GM19240 (cell line): ENCODE data around the gene PFAS.

Experiments used
- DNase-seq: peaks from one replicate; pipeline ENCODE4 v3.0.0; 2011; ENCODE audit warnings: low spot score; ENCODE audit not compliant: insufficient read length

Gene PFAS

DNA sequence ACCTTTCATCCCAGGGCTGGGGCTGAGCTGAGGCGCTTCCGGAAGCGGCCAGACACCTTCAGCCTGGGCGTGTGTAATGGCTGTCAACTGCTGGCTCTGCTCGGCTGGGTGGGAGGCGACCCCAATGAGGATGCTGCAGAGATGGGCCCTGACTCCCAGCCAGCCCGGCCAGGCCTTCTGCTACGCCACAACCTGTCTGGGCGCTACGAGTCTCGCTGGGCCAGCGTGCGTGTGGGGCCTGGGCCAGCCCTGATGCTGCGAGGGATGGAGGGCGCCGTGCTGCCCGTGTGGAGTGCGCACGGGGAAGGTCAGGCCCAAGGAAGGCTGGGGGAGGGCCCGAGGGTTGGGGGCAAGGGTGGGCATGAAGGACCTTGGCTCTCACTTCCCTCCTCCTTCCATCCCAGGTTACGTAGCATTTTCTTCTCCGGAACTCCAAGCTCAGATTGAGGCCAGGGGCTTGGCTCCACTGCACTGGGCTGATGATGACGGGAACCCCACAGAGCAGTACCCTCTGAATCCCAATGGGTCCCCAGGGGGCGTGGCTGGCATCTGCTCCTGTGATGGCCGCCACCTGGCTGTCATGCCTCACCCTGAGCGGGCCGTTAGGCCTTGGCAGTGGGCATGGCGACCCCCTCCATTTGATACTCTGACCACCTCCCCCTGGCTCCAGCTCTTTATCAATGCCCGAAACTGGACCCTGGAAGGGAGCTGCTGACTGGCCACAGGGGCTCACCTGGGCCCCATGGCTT lies 19.6 kb downstream of the PFAS start:
- DNase-seq = no peak

- no peak for DNase-seq
Observed at GRCh38 chr17:8272421-8272820, 23.3 kb downstream of the PFAS start.

DNA sequence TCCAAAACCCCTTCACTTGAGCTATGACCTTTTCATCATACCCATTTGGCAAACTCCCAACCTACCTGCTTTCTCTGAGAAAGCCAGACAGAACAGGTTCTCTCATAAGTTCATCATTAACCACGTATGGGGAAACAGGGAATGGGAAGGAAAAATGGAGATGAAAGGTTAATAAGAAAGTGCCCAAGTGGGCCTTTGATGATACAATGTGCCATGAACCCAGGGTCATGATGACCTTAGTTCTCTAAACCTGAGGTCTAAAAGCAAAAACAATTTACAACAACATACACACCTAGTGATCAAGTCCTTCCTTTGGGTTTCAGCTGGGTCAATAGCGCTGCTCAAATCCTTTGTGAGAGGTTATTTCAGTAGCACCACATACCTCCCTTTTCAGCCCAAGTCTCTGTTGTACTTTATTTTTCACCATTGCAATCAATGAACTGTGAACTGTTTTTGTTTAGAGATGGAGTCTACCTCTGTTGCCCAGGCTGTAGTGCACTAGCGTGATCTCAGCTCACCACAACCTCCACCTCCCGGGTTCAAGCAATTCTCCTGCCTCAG lies 24.9 kb downstream of the PFAS start:
- no peak for DNase-seq

- DNase-seq = no peak
Observed at GRCh38 chr17:8274816-8275215, 25.7 kb downstream of the PFAS start.

- DNase-seq = no peak
Observed at GRCh38 chr17:8275421-8276290, 26.6 kb downstream of the PFAS start.

DNA sequence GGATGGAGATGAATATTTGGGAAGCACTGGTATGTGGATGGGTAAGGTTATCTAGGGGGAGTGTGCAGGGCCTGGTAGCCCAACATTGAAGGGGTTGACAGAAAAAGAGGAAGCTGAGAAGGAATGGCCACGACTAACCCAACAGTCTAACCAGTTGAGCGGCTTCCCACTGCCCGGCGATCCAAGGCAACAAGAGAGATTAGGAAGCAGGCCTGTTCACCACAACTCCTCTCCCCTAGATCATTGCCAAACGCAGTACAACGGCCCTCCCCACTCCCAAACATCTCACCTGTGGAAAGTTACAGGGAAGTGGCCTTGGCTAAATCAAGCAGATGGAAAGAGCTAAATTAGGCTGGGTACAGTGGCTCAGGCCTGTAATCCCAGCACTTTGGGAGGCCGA lies 28.2 kb downstream of the PFAS start:
- DNase-seq = no peak

DNA sequence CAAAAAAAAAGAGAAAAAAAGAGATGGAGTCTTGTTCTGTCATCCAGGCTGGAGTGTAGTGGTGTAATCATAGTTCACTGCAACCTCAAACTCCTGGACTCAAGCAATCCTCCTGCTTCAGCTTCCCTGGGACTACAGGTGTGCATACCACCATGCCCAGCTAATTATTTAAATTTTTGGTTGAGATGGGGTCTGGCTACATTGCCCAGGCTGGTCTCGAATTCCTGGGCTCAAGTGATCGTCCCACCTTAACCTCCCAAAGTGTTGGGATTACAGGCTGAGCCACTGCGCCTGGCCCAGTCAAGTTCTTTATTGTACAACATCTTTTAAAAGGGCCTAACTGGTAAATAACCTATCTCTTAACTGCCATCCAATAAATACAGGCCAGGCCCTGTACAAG lies 33.3 kb downstream of the PFAS start:
- DNase-seq = no peak

- no peak for DNase-seq
Observed at GRCh38 chr17:8283356-8283755, 34.3 kb downstream of the PFAS start.

GRCh38 chr17:8284126-8284525 lies 35.0 kb downstream of the PFAS start:
- no peak for DNase-seq

- DNase-seq = no peak
Observed at GRCh38 chr17:8285270-8286181, 36.4 kb downstream of the PFAS start.

GRCh38 chr17:8287651-8288335 lies 38.7 kb downstream of the PFAS start:
- DNase-seq = no peak

GRCh38 chr17:8288336-8289102 lies 39.4 kb downstream of the PFAS start, which contains the start of gene RANGRF:
RANGRF (plus strand) TSS chr17:8288670; CDS start chr17:8288789, 119 bp downstream.
- peak; percentile 82 for DNase-seq

GRCh38 chr17:8289103-8289397 lies 40.0 kb downstream of the PFAS start:
- DNase-seq = peak; percentile 44

GRCh38 chr17:8290043-8290442 lies 41.0 kb downstream of the PFAS start:
- no peak for DNase-seq

DNA sequence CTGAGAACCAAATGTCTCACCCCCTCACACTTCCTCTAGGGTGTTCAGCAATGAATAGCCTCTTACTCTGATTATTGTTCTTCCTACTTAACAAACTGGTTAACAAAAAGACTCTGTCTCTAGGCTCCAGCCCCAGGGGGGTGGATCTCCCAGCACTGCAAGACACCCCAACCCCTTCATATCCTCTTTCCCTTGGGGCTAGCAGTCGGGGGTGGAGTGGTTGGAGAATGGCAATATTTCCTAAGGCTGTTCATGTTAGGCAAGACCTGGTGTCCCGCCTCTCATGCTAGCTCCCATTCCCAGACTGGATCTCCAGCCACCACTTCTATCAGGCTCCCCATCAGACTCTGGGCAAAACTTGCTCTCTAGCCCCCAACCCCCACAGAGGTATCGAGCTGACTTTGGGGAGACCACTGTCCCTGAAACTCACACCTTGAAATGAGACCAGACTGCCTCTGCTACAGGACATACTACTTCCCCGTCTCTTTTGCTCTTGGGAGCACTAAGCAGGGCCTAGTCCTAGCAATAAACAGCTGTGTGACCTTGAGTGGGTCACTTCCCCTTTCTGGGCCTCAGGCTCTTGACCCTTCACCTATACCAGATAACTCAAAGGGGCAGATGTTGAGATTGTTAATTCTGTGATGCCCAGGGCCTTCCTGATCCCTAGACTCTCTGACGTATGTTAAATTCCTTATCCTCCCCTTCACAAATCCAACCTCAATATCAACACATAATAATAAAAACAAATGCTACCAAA lies 43.7 kb downstream of the PFAS start:
- no peak for DNase-seq

DNA sequence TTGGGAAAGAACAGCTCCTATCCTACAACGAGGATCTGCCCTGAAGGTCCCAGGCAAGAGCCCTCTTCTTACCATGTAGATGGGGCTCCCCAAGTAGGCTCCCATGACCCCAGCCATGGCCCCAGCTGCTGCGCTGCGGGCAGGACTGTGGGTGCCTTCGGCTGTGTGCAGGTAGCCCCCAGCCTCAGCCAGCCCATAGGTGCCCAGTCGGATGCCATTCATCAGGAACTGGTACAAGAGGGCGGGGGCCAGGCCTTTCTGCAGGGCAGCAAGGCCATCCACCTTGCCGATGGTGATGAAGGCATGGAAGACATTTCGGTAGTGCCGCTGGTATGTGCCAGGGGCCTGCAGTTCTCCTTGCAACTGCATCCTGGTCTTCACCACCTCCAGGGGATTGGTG lies 45.3 kb downstream of the PFAS start:
- DNase-seq = no peak

DNA sequence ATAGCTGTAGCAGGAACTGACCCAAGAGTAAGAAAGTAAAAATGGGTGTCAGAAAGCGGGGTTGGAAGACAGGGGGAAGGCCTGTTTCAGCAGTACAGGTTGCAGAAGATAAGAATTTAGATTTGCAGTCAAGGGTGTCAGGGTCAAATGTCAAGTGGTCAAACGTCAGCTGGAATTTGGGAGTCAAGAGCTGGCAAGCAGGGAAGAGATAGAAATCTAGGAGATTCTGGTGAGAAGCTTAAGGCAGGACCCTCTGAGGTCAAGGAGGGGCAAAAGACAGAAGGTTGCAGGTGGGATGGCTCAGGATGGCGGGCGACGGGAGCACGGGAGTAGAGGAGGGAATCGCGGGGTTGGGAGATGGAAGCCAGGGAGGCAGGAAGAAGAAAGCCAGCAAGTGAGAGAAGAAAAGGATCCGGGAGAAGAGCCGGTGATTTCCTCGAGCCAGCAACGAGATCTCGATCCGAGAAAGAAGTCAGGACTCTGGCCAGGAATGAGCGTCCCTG lies 45.8 kb downstream of the PFAS start:
- DNase-seq = no peak

DNA sequence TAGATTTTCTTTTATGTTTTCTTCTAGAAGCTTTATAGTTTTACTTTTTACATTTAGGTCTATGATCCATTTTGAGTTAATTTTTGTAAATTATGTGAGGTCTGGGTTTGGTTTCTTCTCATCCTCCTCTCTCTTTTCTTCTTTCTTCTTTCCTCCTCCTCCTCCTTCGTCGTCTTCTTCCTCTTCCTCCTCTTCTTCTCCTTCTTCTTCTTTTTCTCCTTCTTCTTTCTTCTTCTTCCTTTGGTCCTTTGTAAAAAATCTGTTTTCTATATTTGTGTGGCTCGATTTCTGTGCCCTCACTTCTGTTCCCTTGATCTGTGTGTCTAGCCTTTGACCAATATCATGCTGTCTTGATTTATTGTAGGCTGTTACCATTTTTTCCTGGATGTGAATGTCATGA lies 51.1 kb downstream of the PFAS start:
- no peak for DNase-seq

DNA sequence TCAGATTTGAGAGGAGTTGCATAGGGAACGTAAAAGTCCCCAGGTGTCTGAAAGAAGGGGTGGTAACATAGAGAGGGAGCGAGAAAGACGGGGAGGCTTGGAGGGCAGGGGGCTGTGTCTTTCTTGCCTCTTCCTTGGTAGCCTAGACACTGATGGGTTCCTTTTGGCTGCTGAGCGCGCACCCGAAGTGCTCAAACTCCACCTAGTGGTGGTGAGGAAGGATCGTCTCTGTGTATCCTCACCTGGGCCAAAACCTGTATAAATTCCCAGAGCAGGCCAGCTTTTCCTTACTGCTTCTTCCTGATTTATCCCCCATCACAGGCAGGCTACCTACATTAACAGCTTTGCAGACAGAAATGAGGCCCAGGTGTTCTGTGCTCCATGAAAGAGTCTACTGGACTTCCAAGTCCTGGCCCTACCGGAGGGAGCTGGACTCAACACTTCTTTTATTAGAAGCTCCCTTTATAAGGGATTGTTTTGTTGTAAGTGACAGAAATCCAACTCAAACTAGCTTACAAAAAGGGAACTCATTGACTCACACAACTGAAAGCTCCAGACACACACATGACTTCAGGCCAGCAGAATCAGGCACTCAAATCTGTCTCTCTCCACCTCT lies 51.6 kb downstream of the PFAS start:
- peak; percentile 83 for DNase-seq
